Mesenteric fat pad (tissue), 1 donor: ENCODE data around the gene SBDS. TPM values are rescaled to one million over a fixed set of nuclear protein-coding genes. Genes with fewer than 3 reads are reported as not detected.
A peak's percentile ranks its signal among the peaks of the same experiment; 100 is the strongest.

Experiments used
- DNase-seq: peaks from one replicate; pipeline ENCODE4 v3.0.0-alpha.2; 2020; ENCODE audit warnings: low spot score
- total RNA-seq: library from RNA; stranded (reverse); fragmentation: NEBNext Ultra II Directional; extraction: Animal tissue kit (Norgen Biotek cat#: 25700); gene quantifications from one replicate; pipeline ENCODE4 v1.2.1, GENCODE V29; 2021
- donor health status: DM: yes; HTN: yes; CAD: no.

SBDS gene
- total RNA-seq, 1 donor from 2014 or later: 189 TPM

DNA sequence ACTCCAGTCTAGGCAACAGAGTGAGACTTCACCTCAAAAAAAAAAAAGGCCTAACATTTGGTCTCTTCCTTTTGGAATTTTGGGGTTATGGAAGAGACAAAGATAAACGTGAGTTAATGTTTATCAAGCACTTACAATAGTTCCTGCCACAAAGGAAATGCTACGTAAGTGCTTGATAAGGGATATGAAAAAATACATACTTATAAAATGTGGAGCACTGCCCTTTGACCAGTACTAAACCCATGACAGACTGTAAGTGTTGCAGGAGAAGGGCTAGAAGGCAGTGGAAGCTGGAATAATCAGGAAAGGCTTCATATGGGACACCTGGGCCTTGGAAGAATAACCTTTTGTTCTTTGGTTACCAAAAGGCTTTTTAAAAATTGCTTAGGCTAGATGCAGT, 48.8 kb downstream of the SBDS start:
- no peak for DNase-seq

- peak; percentile 2 for DNase-seq
Observed at GRCh38 chr7:66939325-66939724, 56.1 kb downstream of the SBDS start.

GRCh38 chr7:66937940-66938339, 57.4 kb downstream of the SBDS start:
- no peak for DNase-seq

Other genes with a start within 250 kb of the SBDS start
- gene TMEM248, start 74.4 kb downstream of the SBDS start, total RNA-seq: 84.8 TPM
- 18.9 TPM for gene TYW1, start 1.2 kb upstream of the SBDS start, total RNA-seq